Cerebellar cortex (tissue), 1 donor: ENCODE data around the gene DCLK2.
A peak's percentile ranks its signal among the peaks of the same experiment; 100 is the strongest.

Experiments used
- DNase-seq: peaks from one replicate; pipeline ENCODE4 v3.0.0-alpha.2; 2015; ENCODE audit warnings: low spot score

The DCLK2 gene

DNA sequence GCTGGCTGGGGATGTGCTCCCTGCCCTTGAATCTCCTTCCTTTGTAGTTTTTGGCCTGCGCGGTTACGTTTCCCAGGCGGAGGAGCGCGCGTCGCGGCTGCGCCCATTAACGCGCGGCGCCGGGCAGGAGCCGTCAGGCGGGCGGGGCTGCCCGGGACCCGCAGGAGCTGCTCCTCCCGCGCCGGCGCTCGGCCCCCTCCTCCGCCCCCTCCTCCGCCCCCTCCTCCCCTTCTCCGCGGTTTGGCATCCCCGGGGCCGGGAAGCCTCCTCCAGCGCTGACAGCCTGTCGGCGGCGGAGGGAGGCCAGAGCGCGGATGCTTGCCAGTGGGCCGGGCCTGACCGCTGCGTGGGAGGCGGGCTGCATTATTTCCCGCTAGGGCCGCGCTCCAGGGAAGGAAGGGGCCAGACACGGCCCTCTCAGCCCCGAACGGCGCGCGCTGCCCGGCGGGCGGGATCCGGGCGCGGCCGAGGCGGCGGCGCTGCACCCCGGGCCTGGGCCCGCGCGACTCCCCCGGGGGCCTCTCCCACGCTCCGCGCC lies at the start of gene DCLK2:
TSS of gene DCLK2 (plus strand) at position 405 of the 538 bp plus-strand sequence. CDS start 583 bp downstream, outside the sequence.
- peak; percentile 58 for DNase-seq

DNA sequence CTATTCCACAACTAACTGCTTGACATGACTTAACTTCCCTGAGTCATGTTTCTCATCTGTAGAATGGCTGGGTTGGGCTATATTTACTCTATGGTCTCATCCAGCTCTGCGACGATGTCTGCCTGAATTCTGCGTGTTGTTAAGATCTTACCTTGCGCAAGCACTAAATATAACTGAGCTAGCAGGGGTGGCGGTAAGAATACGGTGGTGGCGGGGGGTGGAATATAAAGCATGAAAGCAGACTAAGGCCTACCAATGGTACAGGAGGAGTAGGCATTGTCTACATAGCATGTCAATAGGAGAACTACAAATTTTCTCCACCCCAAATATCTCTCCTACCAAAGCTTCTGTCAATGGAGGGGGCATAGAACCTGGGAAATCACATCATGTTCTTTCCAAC lies 45.7 kb upstream of the DCLK2 start:
- no peak for DNase-seq

DNA sequence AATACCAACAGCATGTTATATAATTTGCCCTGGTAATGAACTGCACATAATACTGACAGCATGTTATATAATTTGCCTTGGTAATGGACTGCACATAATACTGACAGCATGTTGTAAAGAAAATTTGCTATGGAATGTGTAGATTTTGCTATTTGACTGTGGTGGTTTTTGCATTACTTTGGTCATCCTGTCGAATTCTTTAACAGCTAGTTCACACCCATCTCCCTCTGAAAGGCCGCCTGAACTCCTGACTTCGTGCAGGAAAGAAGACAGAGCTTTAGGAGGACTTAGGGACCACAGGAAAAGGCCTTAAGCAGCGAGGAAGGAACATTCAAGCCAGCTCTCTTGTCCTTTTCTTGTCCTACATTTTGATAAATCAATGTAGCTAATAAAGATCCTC lies 45.2 kb upstream of the DCLK2 start:
- DNase-seq = no peak

DNA sequence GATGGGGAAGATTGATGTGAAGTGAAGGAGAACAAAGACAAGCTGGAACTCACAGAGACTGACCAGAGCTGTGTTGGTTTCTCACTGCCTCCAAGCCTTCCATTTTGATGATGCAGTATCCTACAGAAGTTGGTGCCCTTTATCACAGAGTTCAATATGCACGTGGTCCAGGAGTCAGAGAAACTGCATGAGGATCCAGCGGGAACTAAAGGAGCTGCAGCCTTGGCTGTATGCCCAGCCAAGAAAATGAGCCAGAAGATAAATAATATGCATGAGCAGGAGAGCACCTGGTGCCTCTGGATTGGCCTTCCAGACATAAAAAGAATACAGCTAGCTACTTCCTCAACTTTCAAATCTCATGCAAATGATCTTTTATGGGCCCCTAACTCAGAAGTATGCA lies 44.3 kb upstream of the DCLK2 start:
- DNase-seq = no peak

DNA sequence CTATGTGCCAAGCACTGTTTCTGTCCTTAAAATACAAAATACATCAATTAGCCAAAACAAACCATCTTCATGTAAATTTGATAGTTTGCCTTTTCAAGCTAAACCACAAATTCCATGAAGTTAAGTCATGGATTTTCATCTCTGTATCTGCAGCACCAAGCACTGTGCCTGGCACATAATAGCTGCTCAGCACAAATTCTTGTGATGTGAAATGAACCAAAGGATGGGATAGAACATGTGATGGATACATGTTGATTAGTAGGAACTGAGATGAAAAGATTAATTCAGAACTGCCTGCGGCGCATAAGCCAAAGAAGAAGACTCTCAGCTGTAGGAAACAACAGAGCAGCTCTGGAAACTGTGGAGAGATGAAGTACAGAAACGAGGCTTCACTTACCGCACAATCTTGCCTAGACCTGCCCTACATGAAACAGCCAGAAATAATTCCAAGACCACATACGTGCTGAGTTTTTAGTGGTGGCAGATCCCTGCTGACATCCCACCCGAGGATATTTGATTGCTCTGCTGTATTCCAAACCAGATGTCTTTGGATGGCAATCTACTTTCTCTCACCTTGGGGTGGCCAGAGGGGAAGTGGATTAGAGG lies 40.9 kb upstream of the DCLK2 start:
- DNase-seq = no peak

DNA sequence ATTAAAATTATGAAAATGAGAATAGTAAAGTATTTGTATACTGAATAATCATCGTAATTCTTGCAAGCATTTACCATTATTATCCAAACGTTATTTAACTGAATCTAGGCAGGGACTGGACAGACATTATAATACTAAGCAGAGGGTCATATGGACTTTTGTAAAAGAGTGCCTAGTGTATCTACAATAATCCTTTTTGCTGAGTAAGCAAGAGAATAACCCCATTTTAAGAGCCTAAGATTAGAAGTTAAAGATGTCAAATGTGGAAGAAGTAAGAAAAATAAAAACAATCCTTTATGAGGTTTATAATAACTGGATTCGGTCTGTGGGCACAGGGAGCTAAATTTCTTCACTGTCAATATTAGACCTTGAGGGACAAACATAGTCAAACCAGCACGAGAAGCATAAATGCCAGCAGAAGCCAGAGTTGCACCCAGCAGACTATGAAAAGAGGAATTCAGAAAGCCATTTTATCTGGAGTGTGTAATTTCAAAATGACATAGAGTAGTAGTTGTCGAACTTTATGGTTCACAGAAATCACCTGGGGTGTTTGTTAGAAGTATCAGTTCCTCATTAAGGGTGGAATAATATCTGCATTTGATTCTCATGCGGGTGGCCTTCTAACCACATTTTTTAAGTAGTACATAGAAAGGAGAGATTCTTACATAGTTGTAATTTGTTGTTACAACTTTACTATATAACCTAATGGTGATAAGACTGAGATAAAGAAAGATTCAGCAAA lies 39.7 kb upstream of the DCLK2 start:
- no peak for DNase-seq

DNA sequence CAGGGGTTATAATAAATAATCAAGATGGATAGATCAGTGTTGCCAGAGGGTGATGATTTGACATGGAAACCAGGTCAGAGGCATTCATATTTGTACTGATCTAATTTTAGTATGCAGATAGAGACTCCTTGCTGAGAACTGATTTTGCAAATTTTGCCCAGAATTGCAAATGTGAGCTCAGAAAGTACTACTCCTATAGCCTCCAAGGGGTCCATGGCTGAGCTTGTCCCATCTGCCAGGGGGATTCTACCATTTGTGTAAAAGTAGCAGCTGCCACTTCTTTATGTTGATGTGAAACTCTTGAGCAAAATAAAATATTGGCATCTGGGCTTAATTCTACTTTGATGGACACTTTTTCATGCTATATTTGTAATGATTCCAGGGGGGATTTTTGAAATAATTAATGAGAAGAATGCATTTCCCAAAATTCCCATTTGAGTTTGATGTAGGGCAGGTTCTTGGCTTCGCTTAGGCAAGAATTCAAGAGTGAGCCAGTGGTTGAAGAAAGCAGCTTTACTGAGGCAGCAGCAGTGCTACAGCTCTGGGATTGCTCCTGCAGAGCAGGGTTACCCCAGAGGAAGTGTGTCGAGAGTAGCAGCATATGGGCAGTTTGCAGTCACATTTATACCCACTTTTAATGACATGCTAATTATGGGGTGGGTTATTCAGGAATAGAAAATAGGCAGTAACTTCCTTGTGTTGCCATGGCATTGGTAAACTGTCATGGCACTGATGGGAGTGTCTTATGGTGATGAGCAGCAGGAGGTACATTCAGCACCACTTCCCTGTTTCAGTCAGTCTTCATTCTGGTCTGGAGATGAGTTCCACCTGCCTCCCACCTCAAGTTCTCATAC lies 38.7 kb upstream of the DCLK2 start:
- DNase-seq = no peak

DNA sequence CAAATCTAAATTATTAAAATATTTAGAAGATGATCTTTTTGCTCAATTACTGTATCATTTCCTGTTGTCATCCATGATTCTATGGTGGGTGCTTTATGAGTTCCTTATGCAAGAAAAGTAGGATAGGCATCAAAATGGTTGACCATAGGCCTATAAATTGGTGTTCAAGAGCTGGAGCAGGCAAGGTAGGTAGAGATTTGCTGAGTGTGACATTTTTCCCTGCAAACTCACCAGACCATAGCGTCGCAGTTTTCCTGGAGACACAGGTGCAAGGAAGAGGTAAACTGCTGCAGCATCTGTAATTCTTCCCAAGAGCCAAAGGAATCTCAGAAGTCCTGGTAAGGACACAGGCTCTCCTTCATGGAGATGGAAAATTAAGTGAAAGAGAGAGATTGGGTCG lies 33.7 kb upstream of the DCLK2 start:
- no peak for DNase-seq

DNA sequence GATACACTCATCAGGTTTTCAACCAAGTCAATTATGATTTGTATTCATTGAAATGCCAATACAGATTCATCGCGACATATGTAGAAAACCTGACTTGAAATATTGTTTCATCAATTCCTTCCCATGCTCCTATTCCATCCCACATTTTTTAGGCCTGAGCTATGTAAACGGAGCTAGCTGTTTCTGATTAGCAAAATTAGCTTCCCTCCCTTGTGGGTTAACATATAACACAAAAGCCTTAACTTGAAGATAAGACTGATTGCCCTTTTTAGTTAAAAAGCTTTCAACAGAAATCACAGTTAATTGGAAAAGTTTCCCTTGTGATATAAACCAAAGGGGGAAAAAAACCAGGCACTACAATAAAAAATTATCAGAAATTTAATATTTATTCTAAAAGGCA lies 32.8 kb upstream of the DCLK2 start:
- no peak for DNase-seq

DNA sequence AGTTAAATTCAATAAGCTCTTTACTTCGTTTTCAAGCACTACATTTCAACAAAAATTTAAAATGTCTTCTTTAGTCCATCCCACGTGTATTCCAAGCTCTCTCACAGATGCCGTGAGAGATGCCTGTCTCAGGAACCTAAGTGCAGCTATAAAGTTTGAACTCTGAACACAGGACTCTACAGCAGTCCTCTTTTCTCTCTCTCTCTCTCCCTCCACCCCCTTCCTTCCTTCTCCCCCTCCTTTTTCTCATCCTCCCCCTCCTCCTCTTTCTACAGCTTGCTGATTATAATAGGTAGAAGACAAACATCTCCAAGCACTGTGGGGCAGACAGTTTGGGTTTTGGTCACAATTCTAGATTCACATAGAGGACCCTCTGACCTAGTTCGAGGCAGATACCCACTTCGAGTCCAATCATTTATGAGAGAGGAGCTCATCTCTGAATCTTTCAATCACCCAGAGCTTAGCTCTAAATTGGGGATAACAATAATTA lies 31.5 kb upstream of the DCLK2 start:
- DNase-seq = no peak

DNA sequence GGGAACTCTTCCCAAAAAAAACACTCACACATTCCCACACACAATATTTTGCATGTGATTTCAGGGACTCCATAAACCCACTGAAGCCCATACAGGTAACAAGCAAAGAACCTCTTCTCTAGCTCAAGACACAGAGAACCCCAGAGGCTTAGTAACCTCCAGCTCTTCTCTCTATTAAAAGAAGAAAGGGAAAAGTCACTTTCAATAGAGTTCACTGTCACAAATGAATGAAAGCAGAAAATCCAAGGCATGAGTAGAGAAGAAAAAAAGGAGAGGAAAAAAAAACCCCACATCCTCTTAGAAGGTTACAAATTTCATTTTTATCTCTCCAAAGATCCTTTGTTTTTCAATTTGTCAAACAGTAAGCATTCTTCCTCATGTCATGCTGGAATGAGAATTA lies 30.7 kb upstream of the DCLK2 start:
- DNase-seq = no peak

DNA sequence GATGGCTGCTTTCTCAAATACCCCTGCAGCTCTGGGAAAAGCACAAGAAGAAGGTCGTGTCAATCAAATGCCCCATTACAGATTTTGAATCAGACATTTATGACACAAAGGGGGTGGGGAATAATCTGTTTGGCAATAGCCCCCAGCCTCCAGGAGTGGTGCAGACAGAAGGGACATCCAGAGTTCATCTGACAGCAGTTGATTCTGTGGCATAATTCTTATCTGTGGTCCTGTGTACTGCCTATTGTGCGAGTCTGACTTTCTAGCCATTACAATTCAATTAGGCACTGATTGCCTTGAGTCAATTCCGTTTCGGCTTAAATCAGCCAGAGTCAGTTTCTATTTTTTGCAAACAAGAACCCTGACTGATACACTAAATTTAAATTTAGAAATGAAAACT lies 28.6 kb upstream of the DCLK2 start:
- no peak for DNase-seq

DNA sequence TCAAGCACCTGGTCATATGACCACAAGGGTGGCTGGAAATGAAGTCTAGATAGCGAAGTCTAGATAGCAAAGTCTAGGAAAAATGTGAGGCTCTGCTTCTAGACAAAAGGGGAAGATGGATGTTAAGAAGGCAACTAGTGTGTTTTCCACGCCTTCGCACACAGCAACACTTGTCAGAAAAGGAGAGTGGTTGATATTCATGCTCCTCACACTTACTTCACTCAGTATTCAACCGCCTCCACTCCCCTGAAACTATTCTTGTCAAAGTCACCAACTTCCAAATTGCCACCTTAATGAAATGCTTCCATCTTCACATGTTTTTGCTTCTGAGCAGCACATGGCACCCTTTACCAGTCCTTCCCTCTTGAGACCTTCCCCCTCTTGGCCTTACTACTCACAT lies 27.7 kb upstream of the DCLK2 start:
- no peak for DNase-seq

DNA sequence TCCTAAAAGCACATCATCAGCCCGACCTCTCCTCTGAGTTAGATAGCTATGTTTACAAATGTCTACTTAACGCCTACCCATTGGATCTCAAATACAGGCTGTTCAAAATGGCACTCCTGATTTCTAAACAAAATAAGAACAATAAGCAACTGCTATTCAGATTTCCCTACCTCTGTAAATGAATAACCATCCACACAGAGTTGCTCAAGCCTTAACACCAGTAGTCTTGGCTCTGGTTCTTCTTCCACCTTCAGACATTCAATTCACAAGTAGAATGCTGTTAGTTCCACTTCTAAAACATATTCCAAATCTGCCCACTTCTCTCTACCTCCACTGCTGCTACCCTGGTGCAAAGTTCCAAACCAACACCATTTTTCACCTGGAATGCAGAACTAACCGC lies 27.1 kb upstream of the DCLK2 start:
- no peak for DNase-seq

DNA sequence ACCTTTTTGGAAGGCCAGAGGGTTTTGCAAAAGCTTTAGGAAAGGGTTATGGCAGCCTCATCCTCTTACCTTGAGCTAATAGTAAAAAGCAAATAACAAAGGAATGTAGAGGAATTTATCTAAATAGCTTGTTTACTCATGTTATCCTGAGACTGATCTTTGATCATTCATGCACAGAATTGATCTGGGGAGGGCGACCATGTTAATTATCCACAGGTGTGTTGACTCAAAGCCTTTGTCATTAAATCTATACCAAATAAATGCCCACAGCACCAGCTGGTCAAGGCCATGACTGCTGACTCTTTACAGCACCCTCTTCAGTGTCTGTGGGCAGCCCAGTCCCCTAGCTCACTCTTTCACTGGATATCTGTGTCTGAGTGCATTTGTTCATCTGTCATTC lies 22.8 kb upstream of the DCLK2 start:
- DNase-seq = no peak

DNA sequence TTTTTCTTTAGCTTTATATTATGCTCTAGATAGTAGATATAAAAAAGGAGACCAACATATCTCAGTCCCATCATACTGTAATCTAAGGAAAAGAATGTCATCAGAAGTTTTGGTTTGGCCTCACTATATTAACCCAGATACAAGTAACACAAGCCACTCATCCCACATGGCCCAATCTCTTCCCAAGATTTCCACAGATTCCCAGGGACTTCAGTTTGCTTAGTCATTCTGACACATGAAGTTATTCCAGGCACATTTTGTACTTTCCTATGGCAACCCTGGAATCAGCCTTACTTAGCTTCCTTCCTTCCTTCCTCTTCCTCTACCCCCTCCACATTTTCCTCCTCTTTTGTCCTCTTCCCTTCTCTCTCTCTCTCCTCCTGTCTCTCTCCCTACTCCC lies 21.7 kb upstream of the DCLK2 start:
- DNase-seq = no peak

DNA sequence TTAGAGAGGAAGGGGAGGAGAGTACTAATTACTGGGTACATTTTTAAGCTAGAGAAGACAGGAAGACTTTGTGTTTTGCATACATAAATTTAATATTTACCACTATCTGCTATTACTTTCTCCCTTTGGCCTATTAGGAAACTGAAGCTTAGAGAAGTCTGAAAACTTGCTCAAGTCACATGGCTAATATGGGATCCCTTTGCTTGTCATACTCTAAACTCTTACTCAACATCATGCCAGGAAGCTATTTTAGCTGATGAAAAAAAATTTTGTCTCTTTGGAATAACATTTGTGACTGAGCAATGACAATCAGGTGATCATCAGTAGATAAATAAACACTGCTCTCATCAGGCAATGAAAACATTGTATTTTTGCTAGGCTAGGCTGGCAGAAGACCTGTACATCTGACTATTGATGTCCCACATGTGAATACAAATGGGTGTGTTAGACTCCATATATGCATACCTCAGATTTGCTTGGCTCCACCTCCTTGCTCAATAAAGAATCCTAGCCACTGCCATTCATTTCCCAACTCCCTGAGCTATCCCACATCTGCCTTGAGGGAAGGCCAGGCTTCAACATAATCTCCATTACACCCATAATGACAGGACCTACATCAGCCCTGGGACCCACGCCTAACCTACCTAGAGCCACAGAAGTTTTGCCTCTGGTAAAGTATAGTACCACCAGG lies 17.0 kb upstream of the DCLK2 start:
- DNase-seq = no peak

DNA sequence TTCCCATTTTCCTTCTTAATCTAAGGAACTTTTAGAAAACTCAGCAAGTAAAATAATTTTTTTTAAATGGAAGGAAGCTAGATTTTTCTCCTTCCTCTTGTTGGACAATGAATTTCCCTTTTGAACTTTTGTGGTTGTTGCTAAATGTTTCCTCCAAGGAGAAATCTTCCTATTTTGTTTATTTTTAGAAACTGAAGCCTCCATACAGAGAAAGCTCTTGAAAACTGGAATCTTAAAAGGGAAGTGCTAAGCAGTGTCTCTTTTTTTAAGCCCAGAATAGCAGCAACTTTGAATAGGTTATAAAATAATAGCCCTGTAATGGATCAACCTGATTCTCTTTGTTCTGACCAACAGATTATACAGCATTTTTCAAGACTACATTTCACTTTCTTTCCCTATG lies 15.1 kb upstream of the DCLK2 start:
- no peak for DNase-seq

DNA sequence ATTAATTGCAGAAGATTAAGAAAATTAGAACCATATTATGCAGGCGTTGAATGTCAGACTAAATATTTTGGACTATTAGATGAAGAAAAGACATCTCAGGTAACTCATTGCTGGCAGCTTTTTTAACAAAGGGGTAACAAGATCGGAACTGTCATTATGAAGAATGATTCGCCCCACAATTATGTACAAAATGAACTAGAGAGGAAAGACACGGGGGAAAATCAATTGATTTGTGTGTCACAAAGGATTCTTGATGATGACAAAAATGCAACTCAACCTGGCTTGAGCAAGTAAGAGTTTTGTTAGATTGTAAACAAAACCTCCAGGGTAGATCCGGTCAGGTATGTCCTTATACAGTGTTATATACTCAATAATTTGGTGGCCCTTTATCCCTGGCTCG lies 12.5 kb upstream of the DCLK2 start:
- no peak for DNase-seq

DNA sequence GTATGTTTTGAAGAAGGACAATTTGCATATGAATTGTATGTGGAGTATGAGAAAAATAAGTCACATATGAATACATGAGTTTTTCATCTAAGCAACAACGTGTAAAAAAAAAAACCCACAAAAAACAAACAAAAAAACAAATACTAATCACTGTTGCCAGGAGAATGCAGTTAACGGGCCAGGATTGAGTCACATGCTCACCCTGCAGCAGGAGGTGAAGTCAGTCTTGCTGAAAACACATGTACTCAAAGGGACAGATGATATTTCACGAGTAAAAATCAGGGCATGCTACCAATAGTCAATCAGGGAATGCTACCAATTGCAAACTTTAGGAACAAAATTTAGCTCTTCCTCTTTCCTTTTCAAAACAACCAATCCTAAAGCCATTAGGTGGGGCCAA lies 10.4 kb upstream of the DCLK2 start:
- no peak for DNase-seq

DNA sequence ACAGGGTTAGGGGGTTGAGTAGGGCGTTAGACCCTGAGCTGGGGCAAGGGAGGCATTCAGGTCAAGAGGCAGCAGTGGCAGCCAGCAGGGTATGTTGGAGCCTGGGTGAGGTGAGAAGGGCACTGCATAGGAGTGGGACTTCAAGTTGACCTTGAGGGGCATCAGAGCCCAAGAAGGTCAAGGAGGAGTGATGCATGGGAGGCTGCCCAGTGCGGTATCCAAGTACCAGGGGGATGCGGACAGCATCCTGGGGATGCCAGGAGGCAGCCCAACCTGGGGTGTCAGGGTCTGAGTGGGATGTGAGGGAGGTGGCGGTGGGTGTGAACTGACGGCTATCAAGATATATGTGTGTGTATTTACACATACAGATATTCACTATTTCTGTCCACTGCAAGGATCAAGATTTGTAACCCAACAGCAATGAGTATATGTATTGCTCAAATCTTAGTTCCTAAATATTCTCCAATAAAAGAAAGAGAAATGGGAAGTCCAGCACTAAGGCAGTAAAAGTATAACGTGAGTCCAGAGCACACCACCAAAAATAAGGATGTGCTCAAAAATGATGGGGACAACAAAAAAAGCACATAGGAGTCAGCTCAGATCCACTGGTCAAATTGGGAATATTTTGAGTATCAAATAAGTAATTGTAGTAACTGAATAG lies 9.8 kb upstream of the DCLK2 start:
- no peak for DNase-seq

DNA sequence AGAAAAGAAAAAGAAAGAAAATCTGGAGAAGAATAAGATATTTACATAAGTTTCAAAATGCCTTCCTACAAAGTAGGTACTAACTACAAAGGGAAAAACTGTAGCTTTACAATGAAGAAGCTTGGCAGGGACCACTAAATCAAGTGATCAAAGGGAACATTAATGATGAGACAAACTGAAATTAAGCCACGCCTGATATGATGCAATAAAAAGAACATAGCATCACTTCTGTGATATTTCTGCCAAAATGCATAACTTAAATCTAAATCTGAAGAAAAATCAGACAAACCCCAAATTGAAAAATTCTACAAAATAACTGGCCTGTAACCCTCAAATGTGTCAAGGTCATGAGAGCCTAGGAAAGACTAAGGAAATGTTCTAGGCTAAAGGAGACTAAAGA lies 8.9 kb upstream of the DCLK2 start:
- no peak for DNase-seq
